GM10266 (cell line): ENCODE data around the gene SAE1.

Experiments used
- DNase-seq: peaks from one replicate; pipeline ENCODE4 v3.0.0; 2012; ENCODE audit errors: extremely low spot score
- CTCF ChIP-seq: IDR thresholded peaks from 2 replicates; pipeline ENCODE4 v1.5.1; 2012; ENCODE audit warnings: mild to moderate bottlenecking, low read depth; ENCODE audit not compliant: control insufficient read depth, insufficient read depth; ENCODE audit errors: missing control alignments

The SAE1 gene

GRCh38 chr19:47188507-47189033 is 57.9 kb downstream of the SAE1 start:
- no peak for TF ChIP-seq CTCF
- no peak for DNase-seq

GRCh38 chr19:47190167-47190727 is 59.6 kb downstream of the SAE1 start:
- DNase-seq = no peak
- TF ChIP-seq CTCF = no peak

GRCh38 chr19:47195434-47195833 is 64.8 kb downstream of the SAE1 start:
- DNase-seq = no peak
- TF ChIP-seq CTCF = no peak

DNA sequence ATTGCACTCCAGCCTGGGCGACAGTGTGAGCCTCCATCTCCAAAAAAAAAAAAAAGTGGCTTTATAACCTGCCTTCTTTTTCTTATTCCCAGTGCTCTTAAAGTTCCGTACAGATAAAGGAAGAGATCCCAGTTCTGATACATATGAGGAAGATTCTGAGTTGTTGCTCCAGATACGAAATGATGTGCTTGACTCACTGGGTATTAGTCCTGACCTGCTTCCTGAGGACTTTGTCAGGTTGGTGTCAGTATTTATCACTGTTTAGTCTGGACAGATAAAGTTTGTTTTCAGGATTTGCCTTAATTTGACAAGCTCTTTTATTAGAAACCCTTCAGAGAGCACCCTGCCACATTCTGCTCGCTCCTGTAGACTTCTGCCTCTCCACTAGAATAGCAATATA is 66.5 kb downstream of the SAE1 start:
- no peak for TF ChIP-seq CTCF
- no peak for DNase-seq

- no peak for DNase-seq
- TF ChIP-seq CTCF = no peak
Measured at GRCh38 chr19:47200530-47200929, 69.9 kb downstream of the SAE1 start.

DNA sequence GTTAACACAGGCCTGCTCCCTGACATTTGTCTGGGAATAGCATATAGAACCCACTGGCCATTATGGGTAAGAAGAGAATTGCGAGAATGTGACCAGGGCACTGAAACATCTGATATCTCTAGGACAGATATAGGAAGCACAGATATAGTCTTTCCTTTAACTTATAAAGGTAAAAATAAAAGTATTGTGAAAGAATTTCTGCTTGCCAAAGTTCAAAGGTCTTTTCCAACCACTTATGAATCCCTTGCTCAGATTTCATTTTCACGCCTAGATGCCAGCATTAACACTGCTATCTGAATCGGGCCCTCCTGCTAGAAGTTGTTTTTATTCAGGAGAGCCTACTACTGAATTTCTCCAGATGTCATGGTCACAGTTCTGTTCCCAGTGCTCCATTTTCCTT is 72.6 kb downstream of the SAE1 start:
- TF ChIP-seq CTCF = no peak
- DNase-seq = no peak

DNA sequence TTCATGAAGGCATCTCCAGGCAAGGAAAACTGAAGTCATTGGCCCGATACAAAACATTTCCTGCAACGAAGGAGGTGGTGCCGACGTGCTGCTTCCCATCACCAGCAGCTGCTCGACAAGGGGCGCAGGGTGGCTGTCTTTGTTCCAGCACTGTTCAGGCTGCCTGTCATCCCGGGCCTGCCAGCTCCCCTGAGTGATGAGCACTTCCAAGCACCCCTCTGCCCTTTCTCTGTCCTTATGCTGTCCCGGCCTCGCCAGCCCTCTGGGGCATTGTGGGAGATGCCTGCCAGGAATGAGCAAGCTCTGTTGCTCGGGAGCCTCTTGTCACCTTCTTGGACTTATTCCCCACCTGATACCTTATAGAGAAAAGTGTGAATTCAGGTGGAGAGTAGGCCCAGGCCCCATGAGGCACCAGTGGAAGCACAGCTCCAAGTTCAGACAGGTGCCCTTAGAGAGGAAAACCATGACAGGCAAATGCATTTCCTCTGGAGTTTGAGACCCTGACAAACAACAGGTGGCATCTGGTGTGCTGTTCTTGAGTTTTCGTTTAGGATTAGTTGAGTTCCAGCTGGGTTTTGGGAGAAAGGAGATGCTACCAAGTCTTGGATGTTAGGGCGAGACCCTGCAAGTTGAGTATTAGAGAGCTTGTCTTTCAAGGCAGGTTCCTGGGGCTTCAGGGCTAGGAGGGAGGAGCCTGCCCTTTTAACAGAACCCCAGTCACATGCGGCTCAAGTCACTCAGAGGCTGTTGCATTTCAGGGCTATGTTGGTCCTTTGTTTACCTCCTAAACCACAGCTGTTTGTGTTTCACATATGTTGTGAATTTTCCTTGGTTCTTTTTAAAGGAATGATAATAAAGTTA is 78.9 kb downstream of the SAE1 start:
- no peak for DNase-seq
- TF ChIP-seq CTCF = no peak
